ENCODE results near the gene RAB26. TPM values are rescaled to one million over a fixed set of nuclear protein-coding genes. Genes with fewer than 3 reads are reported as not detected.
"Not testable (repeated sequence)": the region's sequence is repeated elsewhere in the genome, so short reads cannot be mapped to it uniquely, and the experiment has no call there.

The RAB26 gene
- total RNA-seq, 1 experiment from 2014 or later: 10.8 TPM

- BruUV-seq (replicated peaks); DNase-seq; CTCF ChIA-PET; H3K27ac Mint-ChIP-seq (ENCODE audit: unreplicated experiment); intact Hi-C loops (cut with micrococcal nuclease; ENCODE audit: unreplicated experiment); H3K27me3 Mint-ChIP-seq (ENCODE audit: unreplicated experiment); H3K4me3 Mint-ChIP-seq (ENCODE audit: low read depth, unreplicated experiment); H3K36me3 Mint-ChIP-seq (ENCODE audit: insufficient read depth, unreplicated experiment); H3K4me1 Mint-ChIP-seq (ENCODE audit: low read depth, unreplicated experiment); H3K9me3 Mint-ChIP-seq (ENCODE audit: low read depth, unreplicated experiment): not testable (repeated sequence)
Measured at GRCh38 chr16:2107791-2108125, 40.7 kb upstream of the RAB26 start.

- intact Hi-C loops (cut with micrococcal nuclease; ENCODE audit: unreplicated experiment); H3K4me1 Mint-ChIP-seq (ENCODE audit: low read depth, unreplicated experiment); H3K27ac Mint-ChIP-seq (ENCODE audit: unreplicated experiment); H3K4me3 Mint-ChIP-seq (ENCODE audit: low read depth, unreplicated experiment); H3K36me3 Mint-ChIP-seq (ENCODE audit: insufficient read depth, unreplicated experiment); BruUV-seq (replicated peaks); DNase-seq; H3K9me3 Mint-ChIP-seq (ENCODE audit: low read depth, unreplicated experiment); CTCF ChIA-PET; H3K27me3 Mint-ChIP-seq (ENCODE audit: unreplicated experiment): not testable (repeated sequence)
Measured at GRCh38 chr16:2108446-2109270, 39.8 kb upstream of the RAB26 start.

GRCh38 chr16:2109271-2109580 is 39.2 kb upstream of the RAB26 start:
- CTCF ChIA-PET; BruUV-seq (replicated peaks): not testable (repeated sequence)

GRCh38 chr16:2109872-2110271 is 38.6 kb upstream of the RAB26 start:
- H3K9me3 Mint-ChIP-seq (ENCODE audit: low read depth, unreplicated experiment); intact Hi-C loops (cut with micrococcal nuclease; ENCODE audit: unreplicated experiment); CTCF ChIA-PET; DNase-seq; H3K27me3 Mint-ChIP-seq (ENCODE audit: unreplicated experiment); H3K4me1 Mint-ChIP-seq (ENCODE audit: low read depth, unreplicated experiment); H3K4me3 Mint-ChIP-seq (ENCODE audit: low read depth, unreplicated experiment); H3K36me3 Mint-ChIP-seq (ENCODE audit: insufficient read depth, unreplicated experiment); BruUV-seq (replicated peaks); H3K27ac Mint-ChIP-seq (ENCODE audit: unreplicated experiment): not testable (repeated sequence)

More at GRCh38 chr16:2109271-2109580, 39.2 kb upstream of the RAB26 start:
- DNase-seq; H3K27ac Mint-ChIP-seq (ENCODE audit: unreplicated experiment); H3K4me1 Mint-ChIP-seq (ENCODE audit: low read depth, unreplicated experiment); H3K27me3 Mint-ChIP-seq (ENCODE audit: unreplicated experiment); H3K4me3 Mint-ChIP-seq (ENCODE audit: low read depth, unreplicated experiment); H3K36me3 Mint-ChIP-seq (ENCODE audit: insufficient read depth, unreplicated experiment); intact Hi-C loops (cut with micrococcal nuclease; ENCODE audit: unreplicated experiment); H3K9me3 Mint-ChIP-seq (ENCODE audit: low read depth, unreplicated experiment): not testable (repeated sequence)

GRCh38 chr16:2110332-2111008 is 38.0 kb upstream of the RAB26 start:
- H3K27ac Mint-ChIP-seq (ENCODE audit: unreplicated experiment); H3K4me1 Mint-ChIP-seq (ENCODE audit: low read depth, unreplicated experiment); H3K27me3 Mint-ChIP-seq (ENCODE audit: unreplicated experiment); DNase-seq; intact Hi-C loops (cut with micrococcal nuclease; ENCODE audit: unreplicated experiment); CTCF ChIA-PET; H3K9me3 Mint-ChIP-seq (ENCODE audit: low read depth, unreplicated experiment); H3K4me3 Mint-ChIP-seq (ENCODE audit: low read depth, unreplicated experiment); BruUV-seq (replicated peaks): not testable (repeated sequence)
- peaks cover 10% of the 10 kb centered on the region for H3K36me3 Mint-ChIP-seq (ENCODE audit: insufficient read depth, unreplicated experiment)

- H3K27me3 Mint-ChIP-seq (ENCODE audit: unreplicated experiment); H3K4me1 Mint-ChIP-seq (ENCODE audit: low read depth, unreplicated experiment); BruUV-seq (replicated peaks); DNase-seq; CTCF ChIA-PET; intact Hi-C loops (cut with micrococcal nuclease; ENCODE audit: unreplicated experiment); H3K9me3 Mint-ChIP-seq (ENCODE audit: low read depth, unreplicated experiment); H3K4me3 Mint-ChIP-seq (ENCODE audit: low read depth, unreplicated experiment); H3K27ac Mint-ChIP-seq (ENCODE audit: unreplicated experiment): not testable (repeated sequence)
- H3K36me3 Mint-ChIP-seq (ENCODE audit: insufficient read depth, unreplicated experiment): peaks cover 10% of the 10 kb centered on the region
Measured at GRCh38 chr16:2111009-2111353, 37.4 kb upstream of the RAB26 start.

- intact Hi-C loops (cut with micrococcal nuclease; ENCODE audit: unreplicated experiment); H3K4me1 Mint-ChIP-seq (ENCODE audit: low read depth, unreplicated experiment); H3K9me3 Mint-ChIP-seq (ENCODE audit: low read depth, unreplicated experiment); H3K27me3 Mint-ChIP-seq (ENCODE audit: unreplicated experiment); H3K4me3 Mint-ChIP-seq (ENCODE audit: low read depth, unreplicated experiment); BruUV-seq (replicated peaks); DNase-seq; CTCF ChIA-PET; H3K27ac Mint-ChIP-seq (ENCODE audit: unreplicated experiment): not testable (repeated sequence)
- peaks cover 10% of the 10 kb centered on the region for H3K36me3 Mint-ChIP-seq (ENCODE audit: insufficient read depth, unreplicated experiment)
Measured at GRCh38 chr16:2111412-2112335, 36.8 kb upstream of the RAB26 start.

GRCh38 chr16:2112539-2113106 is 35.8 kb upstream of the RAB26 start:
- H3K36me3 Mint-ChIP-seq (ENCODE audit: insufficient read depth, unreplicated experiment); BruUV-seq (replicated peaks); H3K4me3 Mint-ChIP-seq (ENCODE audit: low read depth, unreplicated experiment); H3K9me3 Mint-ChIP-seq (ENCODE audit: low read depth, unreplicated experiment); intact Hi-C loops (cut with micrococcal nuclease; ENCODE audit: unreplicated experiment); DNase-seq; H3K4me1 Mint-ChIP-seq (ENCODE audit: low read depth, unreplicated experiment); CTCF ChIA-PET; H3K27me3 Mint-ChIP-seq (ENCODE audit: unreplicated experiment); H3K27ac Mint-ChIP-seq (ENCODE audit: unreplicated experiment): not testable (repeated sequence)

- H3K9me3 Mint-ChIP-seq (ENCODE audit: low read depth, unreplicated experiment); BruUV-seq (replicated peaks); H3K27me3 Mint-ChIP-seq (ENCODE audit: unreplicated experiment); CTCF ChIA-PET; DNase-seq; H3K4me1 Mint-ChIP-seq (ENCODE audit: low read depth, unreplicated experiment); H3K36me3 Mint-ChIP-seq (ENCODE audit: insufficient read depth, unreplicated experiment); H3K27ac Mint-ChIP-seq (ENCODE audit: unreplicated experiment); intact Hi-C loops (cut with micrococcal nuclease; ENCODE audit: unreplicated experiment); H3K4me3 Mint-ChIP-seq (ENCODE audit: low read depth, unreplicated experiment): not testable (repeated sequence)
Measured at GRCh38 chr16:2114225-2114624, 34.2 kb upstream of the RAB26 start.

All from Calu3 (cell line).